HL-60 (cell line): Measurements from ENCODE around the gene SORCS2.

Experiments
- GABPA ChIP-seq: IDR thresholded peaks from 2 replicates; pipeline ENCODE4 v1.6.1; 2012; ENCODE audit warnings: low read depth
- POLR2AphosphoS5 ChIP-seq: IDR thresholded peaks from 2 replicates; pipeline ENCODE4 v1.6.1; 2012; ENCODE audit warnings: low read depth
- REST ChIP-seq: IDR thresholded peaks from 2 replicates; pipeline ENCODE4 v1.6.1; 2012; ENCODE audit warnings: low read depth; ENCODE audit not compliant: insufficient replicate concordance
- TF ChIP-seq, protein P1 (sequence below): IDR thresholded peaks from one replicate; pipeline ENCODE4 v1.5.1; 2011; ENCODE audit warnings: low read length, control low read depth, inconsistent platforms; ENCODE audit not compliant: insufficient read depth

DNA sequence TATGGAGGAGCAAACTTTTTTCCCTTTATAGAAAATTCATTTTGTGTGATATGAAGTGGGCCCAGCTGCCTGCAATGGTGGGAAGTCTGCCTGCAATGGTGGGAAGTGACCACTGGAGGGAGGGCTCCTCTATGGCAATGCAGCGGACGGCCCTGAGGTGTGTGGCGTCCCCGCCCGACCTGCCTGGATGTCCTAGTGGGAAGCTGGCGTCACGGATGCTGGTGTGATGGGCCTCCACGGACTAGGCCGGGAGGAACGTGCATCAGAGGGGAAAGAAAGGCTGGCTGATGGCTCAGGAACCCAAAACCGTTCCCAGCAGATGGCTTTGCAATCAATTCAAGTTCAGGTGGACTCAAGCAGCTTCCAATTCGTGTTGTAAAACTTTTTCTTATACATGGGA is 569.4 kb downstream of the SORCS2 start:
- TF ChIP-seq GABPA (no peak), REST (no peak), POLR2AphosphoS5 (no peak)
- TF ChIP-seq, protein P1, sequence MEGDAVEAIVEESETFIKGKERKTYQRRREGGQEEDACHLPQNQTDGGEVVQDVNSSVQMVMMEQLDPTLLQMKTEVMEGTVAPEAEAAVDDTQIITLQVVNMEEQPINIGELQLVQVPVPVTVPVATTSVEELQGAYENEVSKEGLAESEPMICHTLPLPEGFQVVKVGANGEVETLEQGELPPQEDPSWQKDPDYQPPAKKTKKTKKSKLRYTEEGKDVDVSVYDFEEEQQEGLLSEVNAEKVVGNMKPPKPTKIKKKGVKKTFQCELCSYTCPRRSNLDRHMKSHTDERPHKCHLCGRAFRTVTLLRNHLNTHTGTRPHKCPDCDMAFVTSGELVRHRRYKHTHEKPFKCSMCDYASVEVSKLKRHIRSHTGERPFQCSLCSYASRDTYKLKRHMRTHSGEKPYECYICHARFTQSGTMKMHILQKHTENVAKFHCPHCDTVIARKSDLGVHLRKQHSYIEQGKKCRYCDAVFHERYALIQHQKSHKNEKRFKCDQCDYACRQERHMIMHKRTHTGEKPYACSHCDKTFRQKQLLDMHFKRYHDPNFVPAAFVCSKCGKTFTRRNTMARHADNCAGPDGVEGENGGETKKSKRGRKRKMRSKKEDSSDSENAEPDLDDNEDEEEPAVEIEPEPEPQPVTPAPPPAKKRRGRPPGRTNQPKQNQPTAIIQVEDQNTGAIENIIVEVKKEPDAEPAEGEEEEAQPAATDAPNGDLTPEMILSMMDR, result peak; percentile 23
